AML-193 (cell line): Measurements from ENCODE around the gene RAD54L.
"Not testable (repeated sequence)": the region's sequence is repeated elsewhere in the genome, so short reads cannot be mapped to it uniquely, and the experiment has no call there.

Source experiments
- DNase-seq, 2 experiments: peaks; one replicate each; lab custom pipeline; 2025; lab: John Stamatoyannopoulos, UW

RAD54L gene

DNA sequence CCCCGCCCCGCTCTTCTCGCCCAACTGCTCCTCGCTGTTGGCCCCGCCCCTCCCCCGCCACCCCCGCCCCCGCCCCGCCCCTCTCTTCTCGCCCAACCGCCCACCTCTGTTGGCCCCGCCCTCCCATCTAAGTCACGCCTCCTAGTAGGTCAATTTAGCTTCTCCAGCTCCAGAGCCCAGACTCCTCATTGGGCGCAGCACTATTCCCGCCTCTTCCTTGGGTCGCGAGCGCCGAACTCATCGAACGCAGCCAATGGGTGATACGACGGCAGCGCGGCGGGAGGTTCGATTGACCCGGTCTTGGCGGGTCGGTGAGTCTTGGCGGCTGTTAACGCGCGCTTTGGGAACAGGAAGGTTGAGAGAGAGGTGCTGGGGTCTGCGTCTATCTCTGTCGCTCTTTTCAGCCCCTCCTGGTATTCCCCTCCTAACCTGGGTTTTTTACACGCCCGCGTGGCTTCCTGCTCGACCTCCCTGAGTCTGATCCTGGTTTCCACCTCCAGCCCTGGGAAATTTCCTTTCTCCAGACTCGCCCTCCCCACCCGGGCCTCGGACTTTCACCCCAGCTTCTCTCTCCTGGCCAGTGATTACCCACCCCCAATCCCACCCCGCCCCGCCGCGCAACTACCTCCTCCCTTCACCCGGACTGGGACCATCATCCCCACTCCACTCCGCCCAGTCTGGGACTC, at the start of gene RAD54L:
Gene RAD54L, plus strand, starts transcription at position 328 of the 686 bp plus-strand sequence. CDS start 643 bp downstream, outside the sequence.
- peak; percentile 96 to 97 for DNase-seq

DNA sequence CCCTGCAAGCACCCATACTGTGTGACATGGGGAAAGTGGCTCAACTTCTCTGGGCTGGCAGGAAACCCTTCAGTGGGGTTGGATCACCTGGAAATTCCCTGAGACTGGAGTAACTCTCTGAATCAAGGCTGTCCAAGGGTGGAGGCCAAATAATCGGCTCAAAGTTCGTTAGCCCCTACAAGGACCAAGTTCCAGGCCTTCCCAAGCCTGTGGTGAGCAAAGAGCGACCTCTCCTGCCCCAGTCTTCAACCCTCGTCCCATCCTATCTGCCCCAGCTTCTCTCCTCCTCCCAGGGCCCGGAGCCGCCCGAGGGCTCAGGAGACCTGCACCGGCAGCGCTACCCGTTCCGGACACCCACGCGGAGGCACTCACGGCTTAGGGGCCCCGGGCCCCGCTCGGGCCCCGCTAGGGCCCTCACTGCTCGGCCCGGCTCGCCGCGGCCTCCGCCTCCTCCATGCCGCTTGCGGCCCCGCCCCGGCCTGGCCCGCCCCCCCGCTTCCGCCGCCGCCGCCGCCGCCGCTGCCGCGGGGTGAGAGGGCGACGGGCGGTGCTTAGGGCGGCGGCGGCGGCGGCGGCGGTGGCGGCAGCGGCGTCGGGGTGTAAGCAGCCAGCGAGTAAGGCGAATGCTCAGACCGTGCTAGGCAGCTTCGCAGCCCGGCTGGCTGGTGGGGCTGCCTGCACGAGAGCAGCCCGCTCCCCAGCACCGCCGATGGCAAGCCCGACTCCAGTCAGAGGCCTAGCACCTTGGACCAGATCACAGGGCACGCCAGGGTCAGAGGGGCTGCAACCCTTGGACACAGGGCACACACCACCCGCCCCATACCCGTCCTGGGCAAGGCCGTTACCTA, 49.4 kb upstream of the RAD54L start, which contains the start of gene POMGNT1:
Gene POMGNT1, minus strand, starts transcription at position 471 of the 848 bp plus-strand sequence. CDS start 613 bp downstream, outside the sequence.
- DNase-seq, result peak; percentile 39 to 60

DNA sequence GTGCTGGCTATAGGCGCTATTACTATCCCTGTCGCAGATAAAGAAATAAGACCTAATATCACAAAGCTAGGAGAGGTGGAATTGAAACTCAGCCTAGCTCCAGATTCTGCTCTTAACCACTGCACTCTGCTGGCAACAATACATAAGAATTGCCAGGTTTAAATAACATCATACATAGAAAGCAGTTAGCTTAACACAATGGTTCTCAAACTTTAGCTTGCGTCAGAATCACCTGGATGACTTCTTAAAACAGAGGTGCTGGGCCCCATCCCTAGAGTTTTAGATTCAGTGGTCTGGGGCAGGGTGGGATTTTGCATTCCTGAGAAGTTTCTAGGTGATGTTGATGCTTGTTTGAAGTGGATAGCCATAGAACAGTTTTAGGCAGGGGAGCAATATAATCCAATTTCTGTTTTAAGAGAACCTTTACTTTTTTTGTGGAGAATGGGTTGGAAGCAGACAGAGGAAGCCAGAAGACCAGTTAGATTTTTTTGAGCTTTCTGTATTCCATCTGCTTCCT, 48.3 kb upstream of the RAD54L start:
- no peak for DNase-seq

DNA sequence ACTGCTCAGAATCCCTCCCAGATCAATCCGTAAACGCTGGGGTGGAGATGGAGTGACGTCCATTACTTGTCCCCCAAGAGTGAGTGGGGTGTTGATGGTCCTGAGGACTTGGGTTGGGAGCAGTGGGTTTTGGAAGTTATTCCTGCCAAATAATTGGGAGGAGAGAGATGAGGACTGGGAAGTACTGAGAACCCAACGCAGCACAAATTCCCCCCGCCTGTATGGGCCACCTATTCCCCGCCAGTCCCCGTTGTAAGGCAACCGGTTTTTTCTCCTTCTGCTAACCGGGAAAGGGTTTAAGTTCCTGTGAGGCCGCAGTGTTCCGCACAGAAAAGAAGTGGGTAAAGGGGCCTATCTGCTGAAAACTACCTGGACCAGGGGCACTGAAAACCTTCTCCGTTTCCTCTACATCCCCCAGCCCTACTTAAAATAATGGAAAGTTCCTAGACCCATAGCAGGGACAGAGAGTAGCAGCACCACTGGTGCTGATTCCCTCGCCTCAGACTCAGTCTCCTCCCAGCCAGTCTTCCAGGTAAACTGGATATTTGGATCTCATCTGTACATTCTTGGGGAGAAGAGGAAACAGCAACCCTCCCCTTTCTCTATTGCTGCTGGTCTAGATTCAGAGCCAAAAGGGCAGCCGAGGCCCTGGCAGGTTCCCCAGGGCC, 43.7 kb upstream of the RAD54L start:
- DNase-seq, result no peak

DNA sequence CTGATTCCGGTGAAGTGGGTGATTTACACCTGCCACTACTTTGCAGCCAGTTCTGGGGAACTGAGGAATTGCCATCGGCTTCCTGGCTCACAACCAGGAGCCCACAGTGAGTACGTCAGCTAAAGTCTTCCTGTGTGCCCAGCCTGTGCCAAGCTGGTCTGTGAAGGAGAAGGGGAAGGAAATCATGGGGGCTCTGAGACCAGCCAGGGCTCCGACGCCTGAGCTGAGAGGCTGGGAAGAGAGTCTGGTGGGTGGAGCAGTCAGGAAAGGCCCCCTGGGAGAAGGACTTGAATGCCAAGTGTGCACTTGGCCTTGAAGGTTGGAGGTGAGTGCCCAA, 43.2 kb upstream of the RAD54L start:
- DNase-seq, result no peak

DNA sequence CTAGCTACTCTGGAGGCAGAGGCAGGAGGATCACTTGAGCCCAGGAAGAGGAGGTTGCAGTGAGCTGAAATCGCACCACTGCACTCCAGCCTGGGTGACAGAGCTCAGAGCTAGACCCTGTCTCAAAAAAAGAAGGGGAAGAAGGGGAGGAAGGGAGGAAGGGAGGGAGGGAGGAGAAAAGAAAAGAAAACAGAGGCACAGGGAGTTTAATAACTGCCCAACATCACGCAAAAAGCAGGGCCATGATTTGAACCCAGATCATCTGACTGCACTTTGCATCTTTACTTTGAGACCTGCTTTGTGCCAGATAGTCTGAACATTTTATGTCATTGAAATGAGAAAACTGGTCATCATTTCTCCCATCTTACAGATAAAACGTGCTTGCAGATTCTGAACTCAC, 42.4 kb upstream of the RAD54L start:
- DNase-seq, result no peak

DNA sequence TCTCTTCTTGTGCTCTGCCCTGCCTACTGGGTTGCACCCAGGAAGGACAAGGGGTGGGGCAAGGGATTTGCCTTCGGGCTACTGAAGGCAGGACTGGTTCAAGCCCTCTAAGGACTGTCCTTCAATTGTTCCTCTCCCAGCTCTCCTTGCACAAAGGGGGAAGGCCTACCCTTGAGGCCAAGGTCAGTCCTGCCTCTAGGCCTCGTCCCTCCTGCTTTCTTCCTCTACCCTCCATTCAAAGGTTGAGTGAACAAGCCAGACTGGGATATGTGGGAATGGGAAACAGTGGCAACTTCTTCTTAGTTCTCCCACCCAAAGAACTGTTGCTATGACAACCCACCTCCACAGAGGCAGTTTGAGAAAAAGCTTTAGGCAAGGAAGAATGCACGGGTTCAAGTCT, 41.8 kb upstream of the RAD54L start:
- DNase-seq, result no peak

DNA sequence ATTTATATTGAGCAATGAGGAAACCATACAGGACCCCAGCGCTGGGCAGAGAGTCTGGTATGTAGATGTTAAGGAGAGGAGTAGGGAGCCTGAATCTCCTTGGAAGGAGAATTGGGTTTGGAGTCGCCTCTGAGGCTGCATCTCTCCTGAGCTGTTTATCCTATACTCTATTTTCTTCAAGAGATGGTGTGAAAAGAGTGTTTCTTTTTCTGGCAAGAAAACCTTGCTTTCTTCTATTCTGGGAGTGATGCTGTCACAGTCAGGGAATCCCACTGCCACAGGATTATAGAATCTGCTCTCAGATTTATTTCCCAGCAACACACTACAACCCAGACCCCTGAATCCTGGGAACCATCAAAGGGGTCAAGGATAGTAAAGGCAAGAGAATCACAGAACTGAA, 41.2 kb upstream of the RAD54L start:
- no peak for DNase-seq

DNA sequence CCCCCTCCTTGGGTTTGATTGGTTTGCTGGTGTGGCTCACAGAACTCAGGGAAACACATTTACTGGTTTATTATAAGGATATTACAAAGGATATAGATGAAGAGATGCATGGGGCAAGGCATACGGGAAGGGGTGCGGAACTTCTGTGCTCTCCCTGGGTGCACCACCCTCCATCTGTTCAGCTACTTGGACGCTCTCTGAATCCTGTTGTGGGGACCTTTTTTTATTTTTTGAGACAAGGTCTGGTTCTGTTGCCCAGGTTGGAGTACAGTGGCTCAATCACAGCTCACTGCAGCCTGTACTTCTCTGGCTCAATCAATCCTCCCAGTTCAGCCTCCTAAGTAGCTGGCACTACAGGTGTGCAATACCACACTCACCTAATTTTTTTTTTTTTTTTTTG, 37.0 kb upstream of the RAD54L start:
- no peak for DNase-seq

DNA sequence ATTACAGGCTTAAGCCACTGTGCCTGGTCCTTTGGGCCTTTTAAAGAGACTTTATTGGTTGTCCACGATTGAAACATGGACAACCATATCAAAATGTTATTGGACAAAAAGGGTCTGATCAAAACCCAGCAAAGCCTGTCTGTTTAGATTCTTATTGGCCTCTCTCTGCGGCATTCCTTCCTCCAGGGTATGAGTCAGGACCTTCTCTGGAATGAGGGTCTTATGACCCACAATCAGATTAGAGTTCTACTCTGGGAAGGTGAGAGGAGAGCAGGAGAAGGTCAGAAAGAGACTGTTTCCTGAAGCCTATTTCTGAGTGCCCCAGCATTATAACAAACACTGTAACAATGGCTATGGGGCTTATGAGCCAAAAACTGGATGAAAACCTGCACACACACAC, 36.5 kb upstream of the RAD54L start:
- no peak for DNase-seq

DNA sequence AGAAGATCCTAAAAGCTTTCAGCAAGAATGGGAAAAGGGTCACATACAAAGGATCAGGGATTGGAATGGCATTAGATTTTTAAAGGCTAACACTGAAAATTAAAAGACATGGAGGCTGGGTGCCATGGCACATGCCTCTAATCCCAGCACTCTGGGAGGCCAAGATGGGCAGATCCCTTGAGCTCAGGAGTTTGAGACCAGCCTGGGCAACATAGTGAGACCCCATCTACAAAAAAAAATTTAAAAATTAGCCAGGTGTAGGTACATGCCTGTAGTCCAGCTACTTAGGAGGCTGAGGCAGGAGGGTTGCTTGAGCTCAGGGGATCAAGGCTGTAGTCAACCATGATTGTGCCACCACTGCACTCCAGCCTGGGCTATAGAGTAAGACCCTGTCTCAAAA, 32.1 kb upstream of the RAD54L start:
- no peak for DNase-seq

DNA sequence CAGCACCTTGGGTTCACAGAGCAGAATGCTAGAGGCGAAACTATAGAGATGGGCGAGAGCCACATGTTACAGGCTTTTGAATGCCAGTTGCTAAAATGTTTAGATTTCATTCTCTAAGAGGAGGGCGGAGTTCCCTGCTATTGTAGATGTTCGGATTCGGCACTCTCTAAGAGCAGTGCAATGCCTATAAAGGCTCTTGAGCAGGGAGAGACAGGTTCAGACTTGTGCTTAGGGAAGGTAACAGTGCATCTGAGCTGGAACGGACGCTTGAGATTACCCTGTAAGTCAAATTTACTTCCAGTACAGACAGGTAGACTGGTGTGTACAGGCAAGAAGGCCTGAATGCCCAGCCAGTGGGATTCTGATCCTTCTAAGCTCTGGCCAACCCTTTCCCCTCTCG, 29.1 kb upstream of the RAD54L start:
- no peak for DNase-seq

DNA sequence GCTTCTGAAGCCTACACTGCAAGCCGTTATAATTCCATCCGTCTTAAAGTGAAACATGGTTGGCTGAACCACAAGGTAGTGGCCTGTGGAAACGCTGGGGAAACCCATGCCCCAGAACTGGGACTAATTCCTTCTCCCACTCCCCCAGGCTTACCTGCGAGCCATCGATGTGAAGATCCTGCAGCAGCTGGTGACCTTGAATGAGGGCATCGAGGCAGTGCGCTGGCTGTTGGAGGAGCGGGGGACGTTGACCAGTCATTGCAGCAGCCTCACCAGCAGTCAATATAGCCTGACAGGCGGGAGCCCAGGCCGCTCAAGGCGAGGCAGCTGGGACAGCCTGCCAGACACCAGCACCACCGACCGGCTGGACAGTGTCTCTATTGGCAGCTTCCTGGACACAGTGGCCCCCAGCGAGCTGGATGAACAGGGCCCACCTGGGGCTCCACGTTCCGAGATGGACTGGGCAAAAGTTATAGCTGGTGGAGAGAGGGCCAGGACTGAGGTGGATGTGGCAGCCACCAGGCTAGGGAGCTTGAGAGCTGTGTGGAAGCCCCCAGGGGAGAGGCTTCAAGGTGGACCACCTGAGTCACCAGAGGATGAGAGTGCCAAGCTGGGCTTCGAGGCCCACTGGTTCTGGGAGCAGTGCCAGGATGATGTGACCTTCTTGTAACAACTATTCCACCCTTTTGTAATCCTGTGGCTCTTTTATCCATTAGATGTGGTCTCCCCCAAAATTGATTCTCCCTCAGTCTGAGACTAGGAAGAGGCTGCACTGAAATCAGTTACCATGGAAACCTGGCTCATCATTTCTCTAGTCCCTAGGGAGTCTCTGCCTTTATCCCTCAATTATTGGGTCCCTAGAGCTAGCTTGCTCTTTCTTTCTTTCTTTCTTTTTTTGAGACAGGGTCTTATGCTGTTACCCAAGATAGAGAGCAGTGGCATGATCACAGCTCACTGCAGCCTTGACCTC, 27.7 kb upstream of the RAD54L start:
- no peak for DNase-seq

DNA sequence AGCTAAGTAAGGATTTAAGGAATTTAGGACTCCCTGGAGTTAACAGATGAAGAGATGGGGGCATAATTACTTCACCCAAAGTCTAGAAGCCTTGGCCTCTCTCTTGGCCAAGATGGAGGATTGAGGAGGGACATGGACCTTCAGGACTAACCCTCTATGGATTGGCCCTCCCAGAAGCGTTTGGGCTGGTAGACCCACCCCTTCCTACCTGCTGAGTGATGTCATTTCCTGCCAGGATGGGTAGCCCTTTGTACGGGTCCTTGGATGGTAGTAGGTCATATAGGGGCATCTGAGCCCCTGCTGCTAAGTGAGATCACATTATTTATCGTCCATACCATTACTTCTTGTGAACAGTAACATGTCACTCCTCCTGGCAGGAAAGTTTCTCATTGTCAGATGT, 26.8 kb upstream of the RAD54L start:
- DNase-seq, result no peak

DNA sequence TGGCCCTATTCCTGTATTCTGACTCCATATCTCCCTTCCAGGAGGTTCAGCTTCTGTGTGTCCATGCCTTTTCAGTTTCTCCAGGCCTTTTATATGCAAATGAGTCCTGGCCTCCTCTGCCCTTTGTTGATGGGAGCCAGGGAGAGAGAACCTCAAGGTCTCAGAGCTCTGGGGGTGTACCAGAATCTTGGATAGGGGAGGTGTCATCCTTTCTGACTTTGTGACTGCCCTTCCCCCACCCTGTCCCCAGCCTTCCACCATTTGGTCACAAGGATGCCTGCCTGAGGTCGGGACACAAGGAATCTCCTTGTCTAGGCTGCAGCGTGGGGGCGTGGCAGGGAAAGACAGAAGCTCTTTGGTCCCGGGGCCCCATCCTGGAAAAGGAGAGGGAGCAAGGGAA, 25.8 kb upstream of the RAD54L start:
- no peak for DNase-seq

DNA sequence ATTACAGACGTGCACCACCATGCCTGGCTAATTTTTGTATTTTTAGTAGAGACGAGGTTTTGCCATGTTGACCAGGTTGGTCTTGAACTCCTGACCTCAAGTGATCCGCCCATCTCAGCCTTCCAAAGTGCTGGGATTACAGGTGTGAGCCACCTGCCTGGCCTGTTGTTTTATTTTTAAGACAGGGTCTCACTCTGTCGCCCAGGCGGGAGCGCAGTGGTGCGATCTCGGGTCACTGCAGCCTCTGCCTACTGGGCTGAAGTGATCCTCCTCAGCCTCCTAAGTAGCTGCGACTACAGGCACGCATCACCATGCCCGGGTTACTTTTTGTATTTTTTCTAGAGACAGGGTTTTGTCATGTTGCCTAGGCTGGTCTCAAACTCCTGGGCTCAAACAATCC, 24.5 kb upstream of the RAD54L start:
- DNase-seq, result not testable (repeated sequence)

DNA sequence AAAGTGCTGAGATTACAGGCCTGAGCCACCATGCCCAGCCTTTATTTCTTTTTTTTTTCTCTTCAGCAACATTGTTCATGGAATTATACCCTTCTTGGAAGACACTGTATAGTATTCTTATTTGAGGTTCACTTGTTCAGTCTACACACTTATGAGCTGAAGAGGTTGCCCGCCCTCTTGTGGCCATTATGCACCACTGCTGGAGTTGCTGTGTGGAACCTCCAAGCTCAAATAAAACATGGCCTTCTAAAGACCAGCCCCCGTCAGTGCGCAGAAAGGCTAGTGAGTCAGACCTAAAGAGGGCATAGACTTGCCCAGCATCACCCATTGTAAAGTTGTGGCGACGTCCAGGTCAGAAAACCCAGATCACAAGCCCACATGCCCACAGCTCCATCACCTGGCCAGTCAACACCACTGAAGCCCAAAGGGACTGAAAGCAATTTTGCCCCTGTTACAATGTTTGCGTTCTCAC, 24.1 kb upstream of the RAD54L start:
- peak; percentile 76 to 81 for DNase-seq

DNA sequence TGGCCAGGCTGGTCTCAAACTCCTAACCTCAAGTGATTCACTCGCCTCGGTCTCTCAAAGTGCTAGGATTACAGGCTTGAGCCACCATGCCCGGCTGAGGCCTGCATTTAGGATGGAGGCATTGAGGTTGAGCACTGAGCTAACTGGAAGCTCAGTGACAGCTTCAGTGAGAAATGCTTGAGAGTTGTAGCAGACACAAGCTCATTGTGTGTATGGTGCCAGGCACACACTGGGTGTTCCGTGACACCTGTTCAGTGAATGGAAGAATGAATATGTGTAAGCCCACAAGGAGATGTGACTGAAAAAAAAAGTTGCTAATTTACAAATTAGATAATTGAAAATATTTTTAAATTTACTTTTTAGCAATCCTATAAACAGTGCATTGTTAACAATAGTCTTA, 22.6 kb upstream of the RAD54L start:
- no peak for DNase-seq

DNA sequence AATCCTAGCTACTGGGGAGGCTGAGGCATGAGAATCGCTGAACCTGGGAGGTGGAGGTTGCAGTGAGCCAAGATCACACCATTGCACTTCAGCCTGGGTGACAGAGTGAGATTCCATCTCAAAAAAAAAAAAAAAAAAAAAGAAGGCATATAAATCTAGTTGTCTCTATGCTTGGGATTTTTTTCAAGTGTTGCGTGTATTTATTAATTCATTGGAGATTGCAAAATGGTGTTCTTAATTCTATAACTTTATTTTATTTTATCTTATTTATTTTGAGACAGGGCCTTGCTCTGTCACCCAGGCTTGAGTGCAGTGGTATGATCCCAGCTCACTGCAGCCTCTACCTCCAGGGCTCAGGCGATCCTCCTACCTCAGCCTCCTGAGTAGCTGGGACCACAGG, 16.3 kb upstream of the RAD54L start:
- not testable (repeated sequence) for DNase-seq

DNA sequence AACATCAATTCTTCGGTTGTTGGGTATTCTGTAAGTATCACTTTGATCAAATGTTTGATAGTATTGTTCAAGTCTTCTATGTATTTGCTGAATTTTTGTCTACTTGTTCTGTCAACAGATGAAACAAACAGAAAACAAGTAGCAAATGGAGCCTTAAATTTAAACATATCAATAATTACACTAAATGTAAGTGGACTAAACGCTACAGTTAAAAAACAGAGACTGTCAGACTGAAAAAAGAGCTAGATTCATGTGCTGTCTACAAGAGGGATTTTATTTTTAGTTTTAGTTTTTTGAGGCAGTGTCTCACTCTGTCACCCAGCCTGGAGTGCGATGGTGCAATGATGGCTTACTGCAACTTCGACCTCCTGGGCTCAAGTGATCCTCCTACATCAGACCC, 10.7 kb upstream of the RAD54L start:
- no peak for DNase-seq

DNA sequence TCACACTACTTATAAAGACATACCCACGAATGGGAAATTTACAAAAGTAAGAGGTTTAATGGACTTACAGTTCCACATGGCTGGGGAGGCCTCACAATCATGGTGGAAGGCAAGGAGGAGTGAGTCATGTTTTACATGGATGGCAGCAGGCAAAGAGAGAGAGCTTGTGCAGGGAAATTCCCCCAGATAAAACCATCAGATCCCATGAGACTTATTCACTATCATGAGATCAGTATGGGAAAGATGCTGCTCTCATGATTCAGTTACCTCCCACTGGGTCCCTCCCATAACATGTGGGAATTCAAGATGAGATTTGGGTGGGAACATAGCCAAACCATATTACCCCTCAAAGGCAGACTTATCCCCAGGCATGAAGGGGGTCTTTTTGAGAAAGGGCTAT, 8.7 kb upstream of the RAD54L start:
- DNase-seq, result not testable (repeated sequence)
